Memory B cell (primary cell): Measurements from ENCODE around the gene CPB2.

Source experiments
- ATAC-seq: fragments of 150-1000 bp; cut with Tn5 transposase; 2 replicates; pipeline ENCODE4 v1.10.0; 2021; ENCODE audit warnings: low read depth, mild to moderate bottlenecking, moderate library complexity
- DNase-seq, 2 donors: peaks; one replicate each; pipeline ENCODE4 v3.0.0; 2022; ENCODE audit warnings: low spot score in 2 of 2
- H3K27ac Mint-ChIP-seq: one replicate; pipeline ENCODE4 v1.8.0; 2022; ENCODE audit warnings: mild to moderate bottlenecking, moderate library complexity, mixed read lengths
- H3K27me3 Mint-ChIP-seq: one replicate; pipeline ENCODE4 v1.8.0; 2022; ENCODE audit warnings: mixed read lengths
- H3K36me3 Mint-ChIP-seq: one replicate; pipeline ENCODE4 v1.8.0; 2022; ENCODE audit warnings: mild to moderate bottlenecking, mixed read lengths
- H3K4me1 Mint-ChIP-seq: one replicate; pipeline ENCODE4 v1.8.0; 2022; ENCODE audit warnings: mixed read lengths
- H3K4me3 Mint-ChIP-seq: one replicate; pipeline ENCODE4 v1.8.0; 2022; ENCODE audit warnings: mild to moderate bottlenecking, moderate library complexity, mixed read lengths
- H3K9me3 Mint-ChIP-seq: one replicate; pipeline ENCODE4 v1.8.0; 2022; ENCODE audit warnings: mixed read lengths

CPB2 gene

DNA sequence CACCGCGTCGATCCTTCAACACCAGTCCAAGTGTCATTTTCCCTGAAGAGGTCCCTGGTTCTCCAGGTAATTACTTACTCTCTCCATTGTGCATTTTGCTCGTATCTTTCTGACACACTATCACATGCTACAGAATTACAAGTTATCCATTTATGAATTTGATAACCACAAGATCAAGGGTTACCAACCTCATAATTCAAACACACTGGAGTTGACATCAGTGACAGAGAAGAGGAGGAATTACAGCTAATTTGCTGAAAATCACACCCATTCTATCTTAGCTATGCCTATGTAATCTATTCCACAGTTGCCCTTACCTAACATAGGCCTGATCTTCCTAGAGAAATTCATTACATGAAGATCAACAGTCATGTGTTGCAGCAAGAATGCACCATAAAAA is 66.5 kb downstream of the CPB2 start:
- H3K27me3 Mint-ChIP-seq, result no peaks in the 10 kb centered on the region
- DNase-seq (no peak), ATAC-seq (no peak)
- no peak overlapping the region for H3K4me3 Mint-ChIP-seq
- no peak overlapping the region for H3K27ac Mint-ChIP-seq
- H3K4me1 Mint-ChIP-seq, result peaks cover 6% of the 10 kb centered on the region
- H3K36me3 Mint-ChIP-seq, result peaks cover 49% of the 10 kb centered on the region
- no peaks in the 10 kb centered on the region for H3K9me3 Mint-ChIP-seq

DNA sequence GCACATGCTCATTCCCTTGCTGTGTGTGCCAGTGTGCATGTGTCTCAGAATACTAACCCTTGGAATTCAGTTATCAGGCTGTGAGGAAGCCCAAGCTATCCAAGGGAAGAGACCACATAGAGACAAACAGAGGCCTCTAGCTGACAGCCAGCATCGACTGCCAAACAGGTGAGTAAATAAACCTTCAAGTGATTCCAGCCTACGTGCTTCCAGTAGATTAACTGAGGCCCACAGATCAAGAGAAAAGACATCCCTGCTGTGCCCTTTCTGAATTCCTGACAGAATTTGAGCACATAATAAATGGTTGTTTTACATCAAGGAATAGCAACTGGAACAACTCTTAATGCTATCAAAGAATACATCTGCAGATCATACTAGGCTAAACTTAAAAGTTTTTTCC is 69.8 kb downstream of the CPB2 start:
- peaks cover 9% of the 10 kb centered on the region for H3K4me1 Mint-ChIP-seq
- H3K9me3 Mint-ChIP-seq, result no peaks in the 10 kb centered on the region
- ATAC-seq (no peak), DNase-seq (no peak)
- H3K36me3 Mint-ChIP-seq, result peaks cover 52% of the 10 kb centered on the region
- no peaks in the 10 kb centered on the region for H3K27me3 Mint-ChIP-seq
- H3K4me3 Mint-ChIP-seq, result no peak overlapping the region
- no peak overlapping the region for H3K27ac Mint-ChIP-seq

DNA sequence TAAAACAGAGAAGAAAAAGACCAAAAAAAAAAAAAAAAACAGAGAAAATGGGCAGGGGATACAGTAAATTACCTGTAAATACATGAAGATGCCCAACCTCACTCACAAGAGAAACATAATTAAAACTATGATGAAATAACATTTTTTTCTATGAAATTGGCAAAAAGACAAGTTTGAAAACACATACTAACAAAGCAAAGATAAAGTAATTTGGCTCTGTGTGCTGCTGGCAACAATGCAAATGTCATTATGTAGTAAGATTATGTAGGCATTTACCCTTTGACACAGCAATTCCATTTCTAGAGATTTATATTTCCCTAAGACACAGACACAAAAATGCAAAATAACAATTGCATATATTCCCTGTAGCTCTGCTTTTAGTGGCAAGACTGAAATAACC is 72.5 kb downstream of the CPB2 start:
- ATAC-seq (no peak), DNase-seq (no peak)
- peaks cover 5% of the 10 kb centered on the region for H3K4me1 Mint-ChIP-seq
- no peak overlapping the region for H3K4me3 Mint-ChIP-seq
- H3K27ac Mint-ChIP-seq, result no peak overlapping the region
- H3K36me3 Mint-ChIP-seq, result peaks cover 57% of the 10 kb centered on the region
- H3K9me3 Mint-ChIP-seq, result no peaks in the 10 kb centered on the region
- no peaks in the 10 kb centered on the region for H3K27me3 Mint-ChIP-seq

DNA sequence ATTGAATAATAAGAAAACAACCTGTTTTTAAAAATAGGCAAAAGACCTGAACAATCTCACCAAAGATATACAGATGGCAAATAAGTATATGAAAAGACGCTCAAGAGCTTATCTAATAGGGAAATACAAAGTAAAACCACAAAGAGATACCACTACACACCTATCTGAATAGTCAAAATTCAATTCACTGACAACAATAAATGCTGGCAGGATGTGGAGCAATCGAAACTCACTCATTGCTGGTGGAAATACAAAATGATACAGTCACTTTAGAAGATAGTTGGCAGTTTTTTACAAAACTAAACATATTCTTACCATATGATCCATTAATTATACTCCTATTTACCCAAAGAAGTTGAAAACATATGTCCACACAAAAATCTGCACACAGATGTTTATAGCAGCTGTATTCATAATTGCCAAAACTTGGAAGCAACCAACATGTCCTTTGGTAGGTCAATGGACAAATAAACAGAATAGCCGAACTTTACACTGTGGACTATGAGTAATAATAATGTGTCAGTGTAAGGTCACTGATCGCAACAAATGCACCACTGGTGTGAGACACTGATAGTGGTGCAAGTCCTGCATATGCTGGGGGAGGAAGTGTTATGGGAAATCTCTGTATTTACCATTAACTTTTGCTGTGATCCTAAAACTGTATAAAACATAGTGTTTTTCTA is 73.1 kb downstream of the CPB2 start:
- DNase-seq, result no peak
- Mint-ChIP-seq H3K4me1 (peaks cover 6% of the 10 kb centered on the region), H3K27me3 (no peaks in the 10 kb centered on the region), H3K27ac (no peak overlapping the region), H3K9me3 (no peaks in the 10 kb centered on the region), H3K36me3 (peaks cover 59% of the 10 kb centered on the region), H3K4me3 (no peak overlapping the region)
- ATAC-seq, result no peak

DNA sequence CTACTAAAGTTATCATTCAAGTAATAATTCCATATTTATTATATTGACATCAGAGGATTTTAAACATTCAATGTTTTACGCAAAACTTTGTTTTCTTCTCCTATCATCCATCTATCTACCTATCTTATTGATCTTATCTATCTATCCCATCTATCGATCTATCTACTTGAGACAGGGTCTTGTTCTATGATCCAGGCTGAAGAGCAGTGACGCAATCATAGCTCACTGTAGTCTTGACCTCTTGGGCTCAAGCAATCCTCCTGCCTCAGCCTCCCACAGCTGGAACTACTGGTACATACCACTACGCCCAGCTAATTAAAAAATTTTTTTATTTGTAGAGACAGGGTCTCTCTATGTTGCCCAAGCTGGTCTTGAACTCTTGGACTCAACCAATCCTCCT is 79.7 kb downstream of the CPB2 start:
- H3K4me1 Mint-ChIP-seq, result peaks cover 3% of the 10 kb centered on the region
- H3K36me3 Mint-ChIP-seq, result peaks cover 36% of the 10 kb centered on the region
- no peaks in the 10 kb centered on the region for H3K27me3 Mint-ChIP-seq
- no peak for ATAC-seq
- no peaks in the 10 kb centered on the region for H3K9me3 Mint-ChIP-seq
- no peak overlapping the region for H3K4me3 Mint-ChIP-seq
- DNase-seq, result no peak
- no peak overlapping the region for H3K27ac Mint-ChIP-seq

DNA sequence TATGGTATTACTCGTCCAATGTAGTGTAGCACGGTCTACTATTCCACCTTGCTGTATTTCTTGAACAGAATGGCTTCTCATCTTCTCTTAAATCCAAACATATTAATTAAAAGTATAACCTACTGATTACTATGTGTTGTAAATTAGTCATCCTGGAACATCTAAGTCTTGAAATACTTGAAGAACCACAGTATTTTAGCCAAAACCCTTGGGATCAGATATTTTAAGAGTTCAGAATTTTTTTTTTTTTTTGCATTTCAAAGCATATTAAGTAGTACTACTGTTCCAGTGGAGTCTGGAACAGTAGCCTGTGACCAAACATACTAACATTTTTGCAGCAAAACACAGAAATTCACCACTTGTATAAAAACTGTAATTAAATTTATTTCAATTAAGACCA is 82.4 kb downstream of the CPB2 start:
- Mint-ChIP-seq H3K4me3 (no peak overlapping the region), H3K36me3 (peaks cover 25% of the 10 kb centered on the region), H3K27me3 (no peaks in the 10 kb centered on the region), H3K4me1 (peaks cover 3% of the 10 kb centered on the region), H3K27ac (no peak overlapping the region), H3K9me3 (no peaks in the 10 kb centered on the region)
- ATAC-seq (no peak), DNase-seq (no peak)

DNA sequence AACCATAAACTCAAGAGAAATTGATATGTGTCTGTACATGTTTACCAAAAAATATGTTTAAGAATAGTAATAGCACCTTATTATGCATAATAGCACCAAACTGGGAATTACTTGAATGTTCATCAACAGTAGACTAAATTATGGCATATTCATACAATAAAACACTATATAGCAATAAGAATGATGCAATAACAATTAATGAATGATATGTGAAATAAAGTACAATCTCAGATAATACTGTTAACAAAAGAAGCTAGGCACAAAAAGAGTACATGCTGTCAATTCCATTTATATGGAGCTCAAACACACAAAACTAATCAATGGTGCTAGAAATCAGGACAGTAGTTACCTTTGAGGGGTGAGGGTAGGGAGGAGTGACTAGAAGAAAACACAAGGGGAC is 88.6 kb downstream of the CPB2 start:
- Mint-ChIP-seq H3K4me3 (no peak overlapping the region), H3K4me1 (no peaks in the 10 kb centered on the region), H3K9me3 (no peaks in the 10 kb centered on the region), H3K27me3 (no peaks in the 10 kb centered on the region), H3K27ac (no peak overlapping the region), H3K36me3 (peaks cover 34% of the 10 kb centered on the region)
- DNase-seq (no peak), ATAC-seq (no peak)

DNA sequence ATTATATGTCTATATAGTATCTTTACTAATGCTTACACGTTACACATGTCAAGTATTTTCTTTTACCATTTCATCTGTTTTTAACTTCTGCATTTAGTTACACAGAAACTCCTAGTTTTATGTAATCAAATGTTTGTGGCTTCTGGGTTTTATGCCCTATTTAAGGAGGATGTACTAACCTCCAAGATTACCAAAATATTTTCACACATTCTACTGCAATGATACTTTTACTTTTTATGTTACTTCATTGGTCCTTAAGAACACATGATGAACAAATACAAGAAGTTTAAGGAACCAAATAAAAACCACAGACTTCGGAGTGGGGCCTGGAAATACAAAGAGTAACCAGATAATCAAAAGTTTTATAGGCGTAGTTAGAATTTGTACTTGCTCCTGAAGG is 89.5 kb downstream of the CPB2 start:
- Mint-ChIP-seq H3K27ac (no peak overlapping the region), H3K4me3 (no peak overlapping the region), H3K4me1 (no peaks in the 10 kb centered on the region), H3K9me3 (no peaks in the 10 kb centered on the region), H3K36me3 (peaks cover 35% of the 10 kb centered on the region), H3K27me3 (no peaks in the 10 kb centered on the region)
- ATAC-seq (no peak), DNase-seq (no peak)

DNA sequence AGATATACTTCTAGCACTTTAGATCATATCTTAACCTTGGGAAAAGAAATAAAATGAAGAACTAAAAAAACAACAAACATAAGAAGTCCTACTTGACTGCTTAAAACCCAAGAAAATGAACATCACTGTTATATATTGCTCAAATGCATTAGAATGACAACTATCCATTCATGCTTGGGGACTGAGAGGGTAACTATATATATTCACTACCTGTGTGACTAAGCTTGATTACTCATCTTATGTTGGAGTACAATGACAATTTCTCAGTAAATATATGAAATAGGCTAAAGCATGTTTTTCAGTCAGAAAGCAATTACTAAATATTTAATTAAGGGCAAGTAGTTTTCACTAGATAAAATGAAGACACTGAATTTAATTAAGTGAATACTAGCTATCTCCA is 92.4 kb downstream of the CPB2 start:
- peaks cover 35% of the 10 kb centered on the region for H3K36me3 Mint-ChIP-seq
- no peaks in the 10 kb centered on the region for H3K4me1 Mint-ChIP-seq
- H3K9me3 Mint-ChIP-seq, result no peaks in the 10 kb centered on the region
- H3K27me3 Mint-ChIP-seq, result no peaks in the 10 kb centered on the region
- H3K27ac Mint-ChIP-seq, result no peak overlapping the region
- H3K4me3 Mint-ChIP-seq, result no peak overlapping the region
- no peak for ATAC-seq
- DNase-seq, result no peak

DNA sequence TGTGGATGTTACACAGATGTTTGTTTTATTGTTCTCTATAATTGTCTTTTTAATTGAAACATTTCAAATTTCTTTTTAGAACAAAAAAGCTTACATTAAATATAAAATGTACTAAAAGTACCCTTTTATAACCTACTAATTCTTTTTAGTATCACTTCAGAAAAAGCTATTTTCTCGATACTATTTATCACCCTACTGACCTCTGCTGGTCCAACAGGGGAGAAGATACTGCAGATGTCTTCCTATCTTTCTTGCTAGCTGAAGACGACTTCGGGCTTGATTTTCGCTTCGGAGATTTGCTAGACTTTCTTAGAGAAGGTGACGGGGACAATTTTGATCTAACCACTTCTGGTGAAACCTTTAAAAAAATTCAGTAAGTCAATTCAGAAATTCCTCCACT is 94.7 kb downstream of the CPB2 start:
- H3K27me3 Mint-ChIP-seq, result no peaks in the 10 kb centered on the region
- H3K4me3 Mint-ChIP-seq, result no peak overlapping the region
- ATAC-seq (no peak), DNase-seq (no peak)
- H3K27ac Mint-ChIP-seq, result no peak overlapping the region
- H3K36me3 Mint-ChIP-seq, result peaks cover 29% of the 10 kb centered on the region
- H3K4me1 Mint-ChIP-seq, result no peaks in the 10 kb centered on the region
- no peaks in the 10 kb centered on the region for H3K9me3 Mint-ChIP-seq

DNA sequence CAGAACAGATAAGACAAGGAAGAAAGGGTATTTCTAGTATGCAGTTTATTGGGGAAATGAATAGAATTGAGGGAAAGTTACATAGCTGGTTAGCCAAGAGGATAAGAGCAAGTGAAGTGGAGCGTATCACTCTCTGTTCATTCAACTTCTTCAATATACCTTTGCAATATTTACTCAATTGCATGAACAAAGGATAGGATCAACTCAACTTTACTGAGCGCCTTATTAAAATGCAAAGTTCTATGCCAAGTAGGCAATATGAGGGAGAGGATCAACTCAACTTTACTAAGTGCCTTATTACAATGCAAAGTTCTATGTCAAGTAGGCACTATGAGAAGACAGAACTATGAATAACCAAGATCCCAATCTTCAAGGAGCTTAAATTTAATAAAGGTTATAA is 96.2 kb downstream of the CPB2 start:
- no peaks in the 10 kb centered on the region for H3K9me3 Mint-ChIP-seq

DNA sequence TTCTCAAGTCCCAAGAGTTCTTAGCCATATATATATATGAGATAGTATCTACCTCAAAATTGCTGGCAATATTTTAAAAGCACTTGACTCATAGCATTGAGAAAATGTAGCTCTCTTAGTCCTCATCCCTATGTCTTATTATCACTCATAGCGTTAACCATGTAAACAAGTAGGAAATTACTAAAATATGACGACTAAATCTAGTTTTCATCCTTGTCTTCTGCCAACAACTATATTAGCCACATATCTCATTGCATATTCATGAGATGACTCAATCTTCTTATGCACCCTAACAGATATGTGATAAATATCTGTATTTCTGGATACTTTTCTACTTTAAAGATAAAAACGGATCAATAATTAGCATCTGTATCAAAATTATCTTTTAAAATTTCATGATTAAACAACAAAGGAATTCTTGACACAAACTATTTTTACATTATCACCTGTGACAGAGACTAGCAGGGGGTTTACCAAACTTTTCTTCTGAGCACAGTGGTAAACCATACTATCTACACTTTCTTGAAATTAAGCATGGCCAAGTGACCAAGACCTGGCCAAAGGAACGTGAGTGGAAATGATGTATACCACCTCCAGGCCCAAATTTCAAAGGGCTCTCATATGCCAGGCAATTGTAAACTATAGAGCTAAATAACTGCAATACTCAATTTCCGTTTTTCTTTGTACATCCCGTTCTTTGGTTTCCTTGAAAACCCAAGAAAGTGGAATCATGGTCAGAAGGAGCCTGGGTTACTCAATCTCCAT is 98.0 kb downstream of the CPB2 start:
- Mint-ChIP-seq H3K27me3 (no peaks in the 10 kb centered on the region), H3K9me3 (no peaks in the 10 kb centered on the region), H3K27ac (no peak overlapping the region), H3K4me1 (peaks cover 10% of the 10 kb centered on the region), H3K4me3 (no peak overlapping the region), H3K36me3 (peaks cover 36% of the 10 kb centered on the region)
- ATAC-seq, result no peak
- DNase-seq, result no peak

More for the DNA sequence above, 96.2 kb downstream of the CPB2 start:
- no peak overlapping the region for H3K27ac Mint-ChIP-seq
- H3K36me3 Mint-ChIP-seq, result peaks cover 27% of the 10 kb centered on the region
- no peaks in the 10 kb centered on the region for H3K27me3 Mint-ChIP-seq
- DNase-seq (no peak), ATAC-seq (no peak)
- H3K4me3 Mint-ChIP-seq, result no peak overlapping the region
- no peaks in the 10 kb centered on the region for H3K4me1 Mint-ChIP-seq

DNA sequence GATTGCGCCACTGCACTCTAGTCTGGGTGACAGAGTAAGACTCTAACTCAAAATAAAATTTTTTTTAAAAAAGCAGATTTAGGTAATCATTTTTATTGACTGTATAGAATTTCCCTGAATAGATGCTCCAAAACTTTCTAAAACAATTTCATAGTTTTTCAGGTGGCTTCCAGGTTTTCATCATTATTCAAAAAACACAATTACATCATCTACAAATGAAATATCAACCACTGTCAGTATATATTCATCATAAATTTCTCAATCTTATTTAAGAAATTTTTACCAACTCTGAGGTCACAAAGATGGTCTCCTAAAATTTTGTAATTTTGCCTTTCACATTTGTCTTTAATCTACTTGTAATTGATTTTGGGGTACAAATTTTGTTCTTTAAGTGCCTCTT is 100.3 kb downstream of the CPB2 start:
- Mint-ChIP-seq H3K27me3 (no peaks in the 10 kb centered on the region), H3K27ac (no peak overlapping the region), H3K9me3 (no peaks in the 10 kb centered on the region), H3K36me3 (peaks cover 51% of the 10 kb centered on the region), H3K4me3 (no peak overlapping the region), H3K4me1 (peaks cover 13% of the 10 kb centered on the region)
- ATAC-seq, result no peak
- DNase-seq, result no peak
